ENCODE data around the gene KRTAP10-4. TPM values are rescaled to one million over a fixed set of nuclear protein-coding genes. Genes with fewer than 3 reads are reported as not detected.

The KRTAP10-4 gene
- total and polyA plus RNA-seq, 12 donors, result not detected

DNA sequence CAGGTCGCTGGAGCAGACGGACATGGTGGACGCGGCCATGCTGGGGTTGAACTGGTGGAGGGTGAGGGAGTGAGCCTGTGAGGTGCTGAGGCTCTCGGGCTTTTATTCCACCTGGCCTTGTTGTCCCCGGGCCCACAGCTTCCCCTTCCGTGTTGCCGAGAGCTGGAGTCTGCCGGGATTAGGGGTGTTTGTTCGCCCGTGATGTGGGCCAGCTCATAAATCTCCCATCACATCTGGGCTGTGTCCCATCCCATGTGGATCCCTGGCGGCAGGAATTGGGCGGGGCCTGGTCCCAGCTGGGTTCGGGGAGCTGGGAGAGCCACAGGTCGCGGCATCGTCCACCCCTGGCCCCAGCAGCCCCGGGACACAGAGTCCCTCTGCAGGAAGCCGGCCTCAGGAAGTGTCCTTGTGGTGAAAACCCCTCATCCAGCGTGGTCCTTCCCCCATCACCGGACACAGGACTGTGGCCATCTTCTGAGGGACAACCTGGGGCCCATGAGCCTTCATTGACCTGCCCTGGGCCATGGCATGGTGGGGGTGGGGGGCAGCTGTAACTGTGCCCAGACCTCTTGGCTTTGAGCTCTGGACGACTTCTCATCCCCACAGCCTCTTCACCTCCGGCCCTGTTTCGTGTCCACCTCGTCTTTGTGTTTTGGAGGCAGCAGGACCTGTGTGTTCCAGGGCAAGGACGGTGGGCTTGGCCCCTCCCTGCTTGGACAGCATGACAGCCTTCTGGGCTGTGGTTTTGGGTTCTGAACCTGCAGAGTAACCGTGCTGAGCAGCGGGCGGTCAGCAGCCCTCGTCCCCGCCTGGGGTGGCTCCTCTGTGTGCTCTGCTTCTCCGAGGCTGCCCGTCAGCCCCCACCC, 19.1 kb downstream of the KRTAP10-4 start, which contains the start of gene KRTAP10-6:
Gene KRTAP10-6, minus strand, starts transcription at position 60 of the 866 bp plus-strand sequence. Its CDS starts 21 bp downstream, at position 39.
- intact Hi-C loops (cut with DNase I), result no loop called here
- TF ChIP-seq, protein P1, sequence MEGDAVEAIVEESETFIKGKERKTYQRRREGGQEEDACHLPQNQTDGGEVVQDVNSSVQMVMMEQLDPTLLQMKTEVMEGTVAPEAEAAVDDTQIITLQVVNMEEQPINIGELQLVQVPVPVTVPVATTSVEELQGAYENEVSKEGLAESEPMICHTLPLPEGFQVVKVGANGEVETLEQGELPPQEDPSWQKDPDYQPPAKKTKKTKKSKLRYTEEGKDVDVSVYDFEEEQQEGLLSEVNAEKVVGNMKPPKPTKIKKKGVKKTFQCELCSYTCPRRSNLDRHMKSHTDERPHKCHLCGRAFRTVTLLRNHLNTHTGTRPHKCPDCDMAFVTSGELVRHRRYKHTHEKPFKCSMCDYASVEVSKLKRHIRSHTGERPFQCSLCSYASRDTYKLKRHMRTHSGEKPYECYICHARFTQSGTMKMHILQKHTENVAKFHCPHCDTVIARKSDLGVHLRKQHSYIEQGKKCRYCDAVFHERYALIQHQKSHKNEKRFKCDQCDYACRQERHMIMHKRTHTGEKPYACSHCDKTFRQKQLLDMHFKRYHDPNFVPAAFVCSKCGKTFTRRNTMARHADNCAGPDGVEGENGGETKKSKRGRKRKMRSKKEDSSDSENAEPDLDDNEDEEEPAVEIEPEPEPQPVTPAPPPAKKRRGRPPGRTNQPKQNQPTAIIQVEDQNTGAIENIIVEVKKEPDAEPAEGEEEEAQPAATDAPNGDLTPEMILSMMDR (IDR thresholded peaks at IDR 0.05), result no peak
- no peak for TF ChIP-seq POLR2A (IDR thresholded peaks at IDR 0.05)
- Histone ChIP-seq H3K36me3 (replicated peaks in 1 of 2) (no peaks in the 10 kb centered on the region), H3K4me3 (no peak within 1 kb of the TSS), H3K9me3 (replicated peaks in 1 of 3) (no peaks in the 10 kb centered on the region), H3K4me1 (replicated peaks in 1 of 2) (no peaks in the 10 kb centered on the region), H3K27me3 (peaks cover 5% of the 10 kb centered on the region), H3K27ac (no peak within 1 kb of the TSS)
- WGBS, 4 donors, result 54 to 63% (median 58%) methylated on average over 21 to 33 of the region's 33 CpGs
- DNase-seq, result peak in 2 of 7 donors; percentile 1 to 37

DNA sequence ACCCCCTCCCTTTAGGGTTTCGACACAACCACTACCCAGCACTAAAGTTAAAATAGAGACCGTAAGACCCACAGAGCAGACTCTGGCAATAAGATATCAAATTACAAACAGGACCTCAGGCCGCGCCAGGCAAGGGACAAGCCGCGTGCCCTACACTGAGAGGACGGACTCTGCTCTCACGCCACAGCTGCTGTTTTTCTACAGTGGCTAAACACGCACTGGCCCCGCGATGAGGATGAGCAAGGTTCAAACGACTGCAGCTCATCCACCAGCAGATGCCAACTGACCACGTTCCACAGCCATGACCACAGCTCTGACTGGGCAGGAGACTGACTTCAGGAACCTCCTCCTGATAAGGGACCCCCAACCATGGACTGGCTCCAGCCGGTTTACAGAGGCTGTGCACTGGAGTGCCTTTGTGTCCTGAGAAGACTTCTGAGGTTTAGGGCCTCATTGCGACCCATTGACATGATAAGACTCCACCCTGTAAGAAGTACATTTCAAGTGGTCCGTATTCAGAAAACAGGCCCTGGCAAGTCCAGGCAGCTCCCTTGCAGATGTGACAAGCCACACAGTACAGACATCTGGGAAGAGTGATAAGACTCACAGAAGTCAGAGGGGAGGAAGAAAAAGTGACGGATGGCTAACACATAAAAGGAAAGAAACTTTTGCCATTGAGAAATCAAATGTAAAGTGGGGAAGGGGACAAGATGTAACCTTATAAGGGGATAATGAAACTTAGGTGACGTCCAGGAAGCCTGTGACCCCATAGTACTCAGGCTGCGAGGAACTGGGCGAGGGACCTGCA, 20.3 kb downstream of the KRTAP10-4 start:
- TF ChIP-seq, protein P1 (IDR thresholded peaks at IDR 0.05), result no peak
- no peak for TF ChIP-seq POLR2A (IDR thresholded peaks at IDR 0.05)
- Histone ChIP-seq H3K27me3 (peaks cover 5% of the 10 kb centered on the region), H3K9me3 (replicated peaks in 1 of 3) (no peaks in the 10 kb centered on the region), H3K4me3 (no peak overlapping the region), H3K27ac (no peak overlapping the region), H3K4me1 (replicated peaks in 1 of 2) (no peaks in the 10 kb centered on the region), H3K36me3 (replicated peaks in 1 of 2) (no peaks in the 10 kb centered on the region)
- peak in 1 of 7 donors; percentile 35 for DNase-seq
- intact Hi-C loops (cut with DNase I), result no loop called here
- WGBS, 4 donors, result 51 to 72% (median 57%) methylated on average over 10 to 20 of the region's 20 CpGs

DNA sequence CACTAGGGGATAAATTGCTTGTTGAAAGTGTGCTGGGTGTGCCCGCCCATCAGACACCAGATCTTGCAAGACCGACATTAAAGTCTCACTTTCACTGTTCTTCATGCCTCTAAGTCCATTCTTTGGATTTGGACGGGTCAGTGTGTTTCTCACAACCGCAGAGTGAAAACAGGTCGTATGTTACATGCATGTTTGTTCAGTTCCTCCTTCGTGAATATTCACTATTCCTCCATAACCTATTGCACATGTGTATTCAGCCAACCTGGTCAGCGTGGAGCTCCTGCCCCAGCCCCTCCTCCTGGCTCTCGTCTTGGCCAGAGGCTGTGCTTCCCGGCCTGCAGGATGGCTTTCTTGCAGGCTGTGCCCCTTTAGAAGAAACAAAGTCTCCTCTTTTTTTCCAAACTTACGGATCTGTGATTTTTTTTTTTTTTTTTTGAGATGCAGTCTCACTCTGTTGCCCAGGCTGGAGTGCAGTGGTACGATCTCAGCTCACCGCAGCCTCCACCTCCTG, 20.9 kb downstream of the KRTAP10-4 start:
- Histone ChIP-seq H3K4me1 (replicated peaks in 1 of 2) (no peaks in the 10 kb centered on the region), H3K27ac (no peak overlapping the region), H3K36me3 (replicated peaks in 1 of 2) (no peaks in the 10 kb centered on the region), H3K9me3 (replicated peaks in 1 of 3) (no peaks in the 10 kb centered on the region), H3K4me3 (no peak overlapping the region), H3K27me3 (no peaks in the 10 kb centered on the region)
- DNase-seq, result no peak
- TF ChIP-seq, protein P1 (IDR thresholded peaks at IDR 0.05), result no peak
- TF ChIP-seq POLR2A (IDR thresholded peaks at IDR 0.05), result no peak
- intact Hi-C loops (cut with DNase I), result no loop called here
- 74 to 82% (median 76%) methylated on average over 12 of the region's 12 CpGs for WGBS, 4 donors

DNA sequence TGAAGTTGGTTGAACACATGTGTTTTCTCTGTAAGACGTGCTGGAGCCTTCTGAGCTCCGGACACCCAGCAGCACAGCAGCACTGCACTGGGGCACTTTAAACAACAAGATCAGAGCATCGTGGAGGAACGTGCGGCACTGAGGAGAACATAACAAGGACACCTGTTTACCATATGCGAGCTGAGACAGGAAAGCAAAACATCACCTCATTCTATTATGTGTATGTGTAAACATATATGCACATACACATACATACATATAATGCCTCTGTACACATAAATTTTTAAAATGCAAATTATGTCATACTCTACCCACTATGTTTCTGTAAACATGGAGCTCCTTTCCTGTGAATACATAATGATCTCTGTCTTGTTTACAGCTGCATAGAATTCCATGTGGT, 22.0 kb downstream of the KRTAP10-4 start:
- H3K4me1 ChIP-seq (replicated peaks in 1 of 2), result no peaks in the 10 kb centered on the region
- no peaks in the 10 kb centered on the region for H3K9me3 ChIP-seq (replicated peaks in 1 of 3)
- no peaks in the 10 kb centered on the region for H3K36me3 ChIP-seq (replicated peaks in 1 of 2)
- no peak overlapping the region for H3K27ac ChIP-seq
- no peak for TF ChIP-seq POLR2A (IDR thresholded peaks at IDR 0.05)
- TF ChIP-seq, protein P1 (IDR thresholded peaks at IDR 0.05), result no peak
- intact Hi-C loops (cut with DNase I), result no loop called here
- DNase-seq, result no peak
- no peak overlapping the region for H3K4me3 ChIP-seq
- H3K27me3 ChIP-seq, result no peaks in the 10 kb centered on the region
- 71 to 77% (median 73%) methylated on average over 6 of the region's 6 CpGs for WGBS, 4 donors
